HepG2 (cell line): ENCODE data around the gene AFDN. TPM values are rescaled to one million over a fixed set of nuclear protein-coding genes. Genes with fewer than 3 reads are reported as not detected.

Experiments
- ATAC-seq: fragments of 200-7000 bp; cut with Tn5 transposase; 3 replicates; pipeline ENCODE4 v1.9.1; 2020; ENCODE audit warnings: mild to moderate bottlenecking, moderate library complexity
- BruUV-seq: library from RNA; stranded (reverse); fragments of 400-500 nt; replicated peaks from 2 replicates; lab custom pipeline; 2021; lab: Mats Ljungman, UMichigan
- CTCF ChIA-PET: fragments of 300-600 bp; formaldehyde crosslinking; extraction: SDS; loops from one replicate; lab custom pipeline; 2021; ENCODE audit warnings: low total read pairs, inconsistent platforms, low intra/inter-chr PET ratio; lab: Yijun Ruan, JAX
- POLR2A ChIA-PET: fragments of 350-600 bp; sonication (Branson Sonifier 250); formaldehyde crosslinking; loops from one replicate; lab custom pipeline; 2020; ENCODE audit warnings: antibody characterized with exemption, inconsistent platforms; lab: Yijun Ruan, JAX
- DNase-seq: peaks from one replicate; pipeline ENCODE4 v3.0.0-alpha.2; 2015; ENCODE audit warnings: low spot score
- FAIRE-seq: peaks from 3 replicates; lab custom pipeline; 2011; peaks lifted over from hg19 to GRCh38; lab: Jason Lieb, UNC
- H2AFZ ChIP-seq: one replicate; pipeline ENCODE4 v1.6.1; 2011; ENCODE audit warnings: low read length, inconsistent platforms
- H3K27ac ChIP-seq: fragments of 300-600 bp; 3 replicates; pipeline ENCODE4 v1.8.0; 2011; ENCODE audit warnings: mixed run types, mild to moderate bottlenecking, mixed read lengths, low read length, inconsistent platforms; ENCODE audit not compliant: insufficient read depth; ENCODE audit errors: extremely low read length
- H3K27me3 ChIP-seq, 2 experiments: fragments of 200-600 bp in 1 of 2; 2 replicates in 1 of 2; 3 replicates in 1 of 2; pipeline versions ENCODE4 v1.6.0 to v1.8.0; 2011; ENCODE audit warnings: low read length in 2 of 2, mild to moderate bottlenecking in 2 of 2, moderate library complexity in 2 of 2, inconsistent platforms in 1 of 2; ENCODE audit not compliant: insufficient read depth in 2 of 2, control insufficient read depth in 1 of 2
- H3K36me3 ChIP-seq, 2 experiments: fragments of 200-600 bp in 1 of 2; replicated peaks in 1 of 2; 2 replicates in 1 of 2; 3 replicates in 1 of 2; pipeline versions ENCODE4 v1.5.1 to v1.8.0; 2011; ENCODE audit warnings: low read length in 2 of 2, inconsistent platforms in 1 of 2; ENCODE audit not compliant: insufficient read depth in 2 of 2, control insufficient read depth in 1 of 2
- H3K4me1 ChIP-seq: 2 replicates; pipeline ENCODE4 v1.5.1; 2012; ENCODE audit warnings: low read length, inconsistent platforms; ENCODE audit not compliant: insufficient read depth
- H3K4me2 ChIP-seq: 2 replicates; pipeline ENCODE4 v1.6.0; 2011; ENCODE audit warnings: low read depth, low read length, inconsistent platforms
- H3K4me3 ChIP-seq, 3 experiments: fragments of 200-600 bp in 1 of 3; sonication (generic), shearing (Covaris generic) in 1 of 3; replicated peaks in 1 of 3; 2 replicates each; pipeline ENCODE4 v1.5.1; 2011 to 2016; ENCODE audit warnings: low read length in 3 of 3, inconsistent platforms in 2 of 3, low read depth in 2 of 3, mild to moderate bottlenecking in 2 of 3, control low read depth in 1 of 3, mixed read lengths in 1 of 3; ENCODE audit not compliant: insufficient read depth in 1 of 3
- H3K79me2 ChIP-seq: one replicate; pipeline ENCODE4 v1.6.1; 2011; ENCODE audit warnings: low read length, inconsistent platforms; ENCODE audit not compliant: insufficient read depth
- H3K9ac ChIP-seq: 2 replicates; pipeline ENCODE4 v1.6.0; 2011; ENCODE audit warnings: mild to moderate bottlenecking, low read depth, low read length, inconsistent platforms; ENCODE audit not compliant: insufficient read depth
- H3K9me3 ChIP-seq: 2 replicates; pipeline ENCODE4 v1.5.1; 2012; ENCODE audit warnings: mild to moderate bottlenecking, low read length
- H4K20me1 ChIP-seq: 2 replicates; pipeline ENCODE4 v1.6.0; 2011; ENCODE audit warnings: inconsistent platforms, mild to moderate bottlenecking, low read length, moderate library complexity; ENCODE audit not compliant: insufficient read depth
- CHD4 ChIP-seq: fragments of 200-600 bp; sonication (generic); IDR thresholded peaks from 2 replicates; pipeline ENCODE4 v1.7.0; 2017; ENCODE audit warnings: mild to moderate bottlenecking, low read length, borderline replicate concordance
- LCORL ChIP-seq, 2 experiments: fragments of 450-650 bp in 1 of 2; sonication (generic) in 1 of 2; formaldehyde crosslinking in 1 of 2; IDR thresholded peaks; 2 replicates each; pipeline versions ENCODE4 v1.5.0 to v1.6.1; 2017 to 2020; ENCODE audit warnings: antibody characterized with exemption in 1 of 2, missing genetic modification reagents in 1 of 2
- NFE2L2 ChIP-seq: fragments of 150-350 bp; IDR thresholded peaks from 2 replicates; pipeline ENCODE4 v1.6.1; 2014; ENCODE audit warnings: low read length
- SAP130 ChIP-seq: IDR thresholded peaks from 2 replicates; pipeline ENCODE4 v1.6.1; 2016; ENCODE audit warnings: low read depth
- TGIF2 ChIP-seq: IDR thresholded peaks from 2 replicates; pipeline ENCODE4 v1.6.1; 2016; ENCODE audit warnings: control low read depth, missing compliant biosample characterization
- U2AF2 ChIP-seq: fragments of 200-400 bp; formaldehyde crosslinking; IDR thresholded peaks from 2 replicates; pipeline ENCODE4 v1.6.1; 2017; ENCODE audit warnings: low read depth, mild to moderate bottlenecking, low read length
- ZNF816 ChIP-seq: sonication (generic); formaldehyde crosslinking; IDR thresholded peaks from 2 replicates; pipeline ENCODE4 v1.8.0; 2022; ENCODE audit warnings: missing genetic modification reagents, mild to moderate bottlenecking, borderline replicate concordance
- WGBS: methylation state at CpG from one replicate; pipeline ENCODE4 v1.1.6; 2017; ENCODE audit warnings: low lambda C conversion rate; 5-methylcytosine and 5-hydroxymethylcytosine counted together
- in situ Hi-C: cut with HindIII; loops from 2 replicates; pipeline ENCODE4 v1.10.0; 2017; ENCODE audit warnings: low pct_unique_long_range_greater_than_20kb; ENCODE audit not compliant: extremely low pct_ligation_motif_present
- intact Hi-C: fragments of 100-400 bp; cut with micrococcal nuclease; formaldehyde crosslinking; loops from one replicate; pipeline ENCODE4 v1.10.0; 2022; ENCODE audit not compliant: unreplicated experiment
- polyA plus RNA-seq, 8 experiments: library from polyadenylated mRNA; depleted of rRNA in 3 of 8; stranded (reverse) in 7 of 8; unstranded in 1 of 8; fragments of >200 nt; fragmentation: Illumina TruSeq in 4 of 8; extraction: Trizol in 4 of 8; gene quantifications; 2 replicates each; pipeline versions ENCODE4 v1.2.1 to v1.2.3, GENCODE V29; 2011 to 2016; ENCODE audit warnings: low read depth in 4 of 8, missing spikeins in 1 of 8, mixed read lengths in 1 of 8; ENCODE audit not compliant: insufficient read depth in 1 of 8
- total RNA-seq, 5 experiments: library from RNA; depleted of rRNA; stranded (reverse); fragments of >200 nt; fragmentation: Illumina TruSeq; extraction: Trizol; gene quantifications; 2 replicates each; pipeline ENCODE4 v1.2.3, GENCODE V29; 2016; ENCODE audit warnings: low read depth in 1 of 5

Gene AFDN
- total and polyA plus RNA-seq, 2 of the 13 experiments (the other 11 are each of a cell fraction or from before 2014, with no cell fraction given): 136 to 151 TPM

GRCh38 chr6:167828325-167828956 lies 1.7 kb downstream of the AFDN start:
- no peak for DNase-seq
- 3% methylated on average over 4 of the region's 4 CpGs for WGBS
- TF ChIP-seq NFE2L2 (peak; percentile 43; the same call in 1 of the 2 replicates), SAP130 (peak; percentile 47), CHD4 (no peak), LCORL (IDR thresholded peaks at IDR 0.05) (no peak), LCORL (CRISPR knock-in tag; IDR thresholded peaks at IDR 0.05) (peak; percentile 21), TGIF2 (peak; percentile 46; the same call in 1 of the 2 replicates), ZNF816 (CRISPR knock-in tag) (0 out of 2 replicates have a peak, but pooled peaks have one; percentile 50)
- Histone ChIP-seq H3K9ac (peak overlapping the region; percentile 85), H3K4me2 (peak overlapping the region; percentile 87), H3K4me1 (peaks cover 57% of the 10 kb centered on the region), H3K4me3 (peak overlapping the region; percentile 78 to 100 (median 95)), H3K79me2 (peaks cover 64% of the 10 kb centered on the region), H2AFZ (no peak overlapping the region), H3K27me3 (no peaks in the 10 kb centered on the region; a peak in 1 of 5 replicates), H3K9me3 (no peaks in the 10 kb centered on the region), H4K20me1 (peaks cover 57% of the 10 kb centered on the region), H3K36me3 (peaks cover 0 to 10% of the 10 kb centered on the region in 2 experiments; a peak in 2 of 5 replicates), H3K27ac (peak overlapping the region; percentile 87)
- ChIA-PET CTCF (no interaction called here), POLR2A (interaction anchor here (0.7 to 2.2 kb wide), 7 partner anchors 21 to 446 kb away, joined by 3 to 9 read pairs (median 5); no protein-coding TSS in a partner anchor)
- intact Hi-C loops: loop anchor here (1.0 to 5.0 kb wide), 6 partner anchors 66 to 326 kb away; no protein-coding TSS in a partner anchor
- in situ Hi-C loops: no loop called here
- FAIRE-seq: no peak
- no TSS peak for BruUV-seq
- ATAC-seq: no peak

GRCh38 chr6:167829513-167829912 lies 2.8 kb downstream of the AFDN start:
- Histone ChIP-seq H3K4me2 (peak overlapping the region; percentile 87), H3K4me1 (peaks cover 64% of the 10 kb centered on the region), H3K79me2 (peaks cover 75% of the 10 kb centered on the region), H3K36me3 (peaks cover 0 to 7% of the 10 kb centered on the region in 2 experiments; a peak in 2 of 5 replicates), H3K4me3 (peak overlapping the region; percentile 13 to 100 (median 95); a peak in 4 of 6 replicates), H3K27me3 (no peaks in the 10 kb centered on the region; a peak in 1 of 5 replicates), H3K9ac (peak overlapping the region; percentile 85; the same call in 1 of the 2 replicates), H3K27ac (no peak overlapping the region), H4K20me1 (peaks cover 66% of the 10 kb centered on the region), H3K9me3 (no peaks in the 10 kb centered on the region), H2AFZ (no peak overlapping the region)
- in situ Hi-C loops (no loop called here), intact Hi-C loops (loop anchor here (2.0 to 5.0 kb wide), 5 partner anchors 67 to 327 kb away; no protein-coding TSS in a partner anchor)
- CTCF ChIA-PET: no interaction called here
- ATAC-seq (no peak), DNase-seq (no peak), FAIRE-seq (no peak)
- POLR2A ChIA-PET: interaction anchor here (1.8 kb wide), 1 partner anchor 68 kb away, joined by 9 read pairs; no protein-coding TSS in a partner anchor
- no TSS peak for BruUV-seq
- TF ChIP-seq U2AF2: no peak
